Neutrophil (primary cell): Measurements from ENCODE around the gene CCDC78.

Experiments
- H3K27ac ChIP-seq: fragments of 200-600 bp; sonication (generic); 2 replicates; pipeline ENCODE4 v1.5.1; 2016; ENCODE audit warnings: mild to moderate bottlenecking, moderate library complexity
- H3K27me3 ChIP-seq: fragments of 200-600 bp; sonication (generic); 2 replicates; pipeline ENCODE4 v1.6.0; 2016; ENCODE audit warnings: mild to moderate bottlenecking
- H3K36me3 ChIP-seq: fragments of 200-600 bp; sonication (generic); 2 replicates; pipeline ENCODE4 v1.5.1; 2017
- H3K4me1 ChIP-seq, 2 experiments: fragments of 200-600 bp in 1 of 2; sonication (generic) in 1 of 2; 1 replicate in 1 of 2; 2 replicates in 1 of 2; pipeline versions ENCODE4 v1.5.1 to v1.6.1; 2013 to 2016; ENCODE audit warnings: low read depth in 1 of 2, low read length in 1 of 2, mild to moderate bottlenecking in 1 of 2, moderate library complexity in 1 of 2; ENCODE audit not compliant: control insufficient read depth in 1 of 2, insufficient read depth in 1 of 2
- H3K4me3 ChIP-seq, 2 experiments: fragments of 200-600 bp in 1 of 2; sonication (generic) in 1 of 2; 1 replicate in 1 of 2; 2 replicates in 1 of 2; pipeline ENCODE4 v1.5.1; 2013 to 2016; ENCODE audit warnings: low read depth in 1 of 2, low read length in 1 of 2, mild to moderate bottlenecking in 1 of 2, moderate library complexity in 1 of 2
- H3K9me3 ChIP-seq: fragments of 200-600 bp; sonication (generic); 2 replicates; pipeline ENCODE4 v1.5.1; 2016
- TF ChIP-seq, protein P1 (sequence below): fragments of 200-600 bp; sonication (generic); IDR thresholded peaks from 2 replicates; pipeline ENCODE4 v1.5.1; 2016; ENCODE audit warnings: antibody characterized with exemption

The CCDC78 gene

DNA sequence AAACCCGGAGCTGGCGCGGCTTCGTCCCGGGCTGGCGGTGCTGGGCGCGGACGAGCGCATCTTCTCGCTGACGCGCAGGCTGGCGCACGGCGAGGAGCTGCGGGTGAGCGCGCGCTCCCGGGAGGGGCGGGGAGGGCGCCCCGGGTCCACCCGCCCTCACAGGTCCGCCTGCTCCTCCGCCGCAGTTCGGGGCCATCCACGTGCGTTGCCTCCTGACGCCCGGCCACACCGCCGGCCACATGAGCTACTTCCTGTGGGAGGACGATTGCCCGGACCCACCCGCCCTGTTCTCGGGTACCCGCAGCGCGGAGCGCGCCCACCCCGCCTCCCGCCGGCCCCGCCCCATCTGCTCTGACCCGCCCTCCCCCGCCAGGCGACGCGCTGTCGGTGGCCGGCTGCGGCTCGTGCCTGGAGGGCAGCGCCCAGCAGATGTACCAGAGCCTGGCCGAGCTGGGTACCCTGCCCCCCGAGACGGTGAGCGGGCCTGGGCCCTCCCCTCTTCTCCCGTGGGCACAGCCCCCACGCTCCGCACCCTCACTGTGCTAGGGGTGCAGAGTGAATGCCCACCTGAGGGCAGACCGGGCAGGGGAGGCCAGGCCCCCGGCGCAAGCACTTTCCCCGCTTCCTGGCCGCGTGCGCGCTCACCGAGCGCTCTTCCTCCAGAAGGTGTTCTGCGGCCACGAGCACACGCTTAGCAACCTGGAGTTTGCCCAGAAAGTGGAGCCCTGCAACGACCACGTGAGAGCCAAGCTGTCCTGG, 2.1 kb upstream of the CCDC78 start:
- TF ChIP-seq, protein P1, sequence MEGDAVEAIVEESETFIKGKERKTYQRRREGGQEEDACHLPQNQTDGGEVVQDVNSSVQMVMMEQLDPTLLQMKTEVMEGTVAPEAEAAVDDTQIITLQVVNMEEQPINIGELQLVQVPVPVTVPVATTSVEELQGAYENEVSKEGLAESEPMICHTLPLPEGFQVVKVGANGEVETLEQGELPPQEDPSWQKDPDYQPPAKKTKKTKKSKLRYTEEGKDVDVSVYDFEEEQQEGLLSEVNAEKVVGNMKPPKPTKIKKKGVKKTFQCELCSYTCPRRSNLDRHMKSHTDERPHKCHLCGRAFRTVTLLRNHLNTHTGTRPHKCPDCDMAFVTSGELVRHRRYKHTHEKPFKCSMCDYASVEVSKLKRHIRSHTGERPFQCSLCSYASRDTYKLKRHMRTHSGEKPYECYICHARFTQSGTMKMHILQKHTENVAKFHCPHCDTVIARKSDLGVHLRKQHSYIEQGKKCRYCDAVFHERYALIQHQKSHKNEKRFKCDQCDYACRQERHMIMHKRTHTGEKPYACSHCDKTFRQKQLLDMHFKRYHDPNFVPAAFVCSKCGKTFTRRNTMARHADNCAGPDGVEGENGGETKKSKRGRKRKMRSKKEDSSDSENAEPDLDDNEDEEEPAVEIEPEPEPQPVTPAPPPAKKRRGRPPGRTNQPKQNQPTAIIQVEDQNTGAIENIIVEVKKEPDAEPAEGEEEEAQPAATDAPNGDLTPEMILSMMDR: no peak
- H3K4me1 ChIP-seq: peaks cover 8 to 25% of the 10 kb centered on the region in 2 experiments
- no peak overlapping the region for H3K27ac ChIP-seq
- H3K27me3 ChIP-seq: peaks cover 61% of the 10 kb centered on the region
- peaks cover 34% of the 10 kb centered on the region for H3K36me3 ChIP-seq
- H3K9me3 ChIP-seq: no peaks in the 10 kb centered on the region
- H3K4me3 ChIP-seq: peak overlapping the region in 1 of 2 experiments; percentile 53

DNA sequence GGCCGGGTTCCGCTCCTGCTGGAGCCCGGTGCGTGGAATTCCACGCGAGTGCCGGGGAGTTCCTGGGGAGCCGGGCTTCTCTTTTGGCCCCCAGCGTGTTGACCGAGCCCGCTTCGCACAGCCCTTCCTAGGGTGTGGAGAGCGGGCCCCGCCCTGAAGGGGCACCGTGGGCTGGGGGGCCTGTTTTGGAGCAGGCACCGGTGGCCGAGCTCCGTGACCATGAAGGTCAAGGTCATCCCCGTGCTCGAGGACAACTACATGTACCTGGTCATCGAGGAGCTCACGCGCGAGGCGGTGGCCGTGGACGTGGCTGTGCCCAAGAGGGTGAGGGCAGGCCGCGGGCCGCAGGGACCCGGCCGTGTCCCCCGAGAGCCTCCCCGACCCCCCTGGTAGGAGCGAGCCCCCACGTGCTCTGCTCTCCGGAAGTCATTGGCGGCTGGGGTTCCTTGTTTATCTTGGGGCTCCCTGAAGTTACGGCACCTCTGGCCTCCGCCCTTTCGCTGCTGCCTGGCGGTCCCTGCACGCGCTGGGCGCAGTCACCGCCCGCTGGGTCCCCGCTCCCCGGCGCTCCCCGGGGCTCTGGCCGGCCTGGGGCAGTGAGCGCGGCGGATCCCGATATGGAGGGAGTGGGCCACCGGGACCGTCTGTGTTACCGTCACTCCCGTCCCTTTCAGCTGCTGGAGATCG, 1.2 kb upstream of the CCDC78 start:
- Histone ChIP-seq H3K4me3 (peak overlapping the region; percentile 35 to 53), H3K9me3 (no peaks in the 10 kb centered on the region), H3K4me1 (peaks cover 8 to 25% of the 10 kb centered on the region in 2 experiments), H3K36me3 (peaks cover 26% of the 10 kb centered on the region), H3K27me3 (peaks cover 61% of the 10 kb centered on the region), H3K27ac (no peak overlapping the region)
- TF ChIP-seq, protein P1: no peak

DNA sequence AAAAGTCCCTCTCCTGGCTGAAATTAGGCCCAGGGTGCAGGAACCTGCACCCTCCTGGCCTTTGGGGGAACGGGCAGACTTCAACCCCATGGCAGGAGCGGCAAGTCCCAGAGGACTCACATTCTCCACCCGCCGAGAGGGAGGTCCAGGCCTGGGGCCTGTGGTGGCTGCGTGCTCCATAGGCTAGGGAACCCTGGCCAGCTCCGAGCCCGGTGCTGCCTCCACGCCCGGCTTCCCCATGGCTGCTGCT, 130 bp downstream of the CCDC78 start:
- Histone ChIP-seq H3K4me1 (peaks cover 15 to 35% of the 10 kb centered on the region in 2 experiments), H3K4me3 (no peak overlapping the region), H3K36me3 (peaks cover 12% of the 10 kb centered on the region), H3K27ac (no peak overlapping the region), H3K9me3 (no peaks in the 10 kb centered on the region), H3K27me3 (peaks cover 61% of the 10 kb centered on the region)
- TF ChIP-seq, protein P1: no peak

GRCh38 chr16:725463-726187, 618 bp downstream of the CCDC78 start:
- no peak overlapping the region for H3K4me3 ChIP-seq
- TF ChIP-seq, protein P1: no peak
- no peaks in the 10 kb centered on the region for H3K9me3 ChIP-seq
- peaks cover 8% of the 10 kb centered on the region for H3K36me3 ChIP-seq
- H3K4me1 ChIP-seq: peaks cover 18 to 39% of the 10 kb centered on the region in 2 experiments
- H3K27ac ChIP-seq: no peak overlapping the region
- peaks cover 61% of the 10 kb centered on the region for H3K27me3 ChIP-seq

DNA sequence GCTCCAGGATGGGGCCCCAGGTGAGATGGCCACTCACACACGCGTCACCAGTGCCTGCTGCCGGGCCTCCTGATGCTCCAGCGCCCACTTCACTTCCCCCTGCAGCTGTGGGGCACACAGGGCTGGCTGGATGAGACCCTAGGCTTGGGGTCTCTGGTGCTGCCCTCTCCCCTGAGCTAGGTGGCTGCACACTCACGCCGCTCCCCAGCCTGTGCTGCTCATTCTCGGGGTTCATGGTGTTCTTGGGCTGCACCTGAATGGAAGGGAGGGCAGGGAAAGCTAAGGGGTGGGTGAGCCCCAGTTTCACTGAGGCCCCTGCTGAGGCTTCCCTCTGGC, 1.2 kb downstream of the CCDC78 start:
- H3K27ac ChIP-seq: no peak overlapping the region
- peaks cover 1% of the 10 kb centered on the region for H3K36me3 ChIP-seq
- H3K4me1 ChIP-seq: peaks cover 25 to 46% of the 10 kb centered on the region in 2 experiments
- no peaks in the 10 kb centered on the region for H3K9me3 ChIP-seq
- TF ChIP-seq, protein P1: no peak
- H3K27me3 ChIP-seq: peaks cover 67% of the 10 kb centered on the region
- no peak overlapping the region for H3K4me3 ChIP-seq
